SK-N-SH treated with all-trans-retinoic acid at 6 μM for 48 hours (cell line): ENCODE measurements around the gene MKRN2OS.

Source experiments
- ARNTL ChIP-seq: fragments of 450-650 bp; formaldehyde crosslinking; IDR thresholded peaks from 2 replicates; pipeline ENCODE4 v1.5.0; 2020; ENCODE audit warnings: low read depth, mild to moderate bottlenecking, moderate library complexity, borderline replicate concordance
- CSDC2 ChIP-seq: fragments of 250-450 bp; sonication (Bioruptor Pico); IDR thresholded peaks from 2 replicates; pipeline ENCODE4 v1.5.0; 2020; ENCODE audit warnings: mild to moderate bottlenecking, moderate library complexity
- OSR1 ChIP-seq: fragments of 250-450 bp; sonication (Bioruptor Pico); IDR thresholded peaks from 2 replicates; pipeline ENCODE4 v1.8.0; 2022; ENCODE audit warnings: moderate library complexity, mild to moderate bottlenecking, inconsistent platforms
- PPARA ChIP-seq: fragments of 250-450 bp; sonication (Bioruptor Pico); IDR thresholded peaks from 2 replicates; pipeline ENCODE4 v1.5.0; 2020; ENCODE audit warnings: mild to moderate bottlenecking, borderline replicate concordance
- ZC3H10 ChIP-seq: fragments of 250-450 bp; sonication (Bioruptor Pico); IDR thresholded peaks from 2 replicates; pipeline ENCODE4 v1.5.1; 2021; ENCODE audit warnings: mild to moderate bottlenecking, moderate library complexity
- ZFP3 ChIP-seq: fragments of 250-450 bp; sonication (Bioruptor Pico); IDR thresholded peaks from 2 replicates; pipeline ENCODE4 v1.5.0; 2020; ENCODE audit warnings: mild to moderate bottlenecking, moderate library complexity
- TF ChIP-seq, protein P1 (sequence below): fragments of 250-450 bp; sonication (Bioruptor Pico); IDR thresholded peaks from 2 replicates; pipeline ENCODE4 v1.5.1; 2020; ENCODE audit warnings: low read depth, mild to moderate bottlenecking, moderate library complexity
- TF ChIP-seq, protein P2 (sequence below): fragments of 250-450 bp; sonication (Bioruptor Pico); IDR thresholded peaks from 2 replicates; pipeline ENCODE4 v1.5.1; 2021; ENCODE audit warnings: mild to moderate bottlenecking, moderate library complexity

DNA sequence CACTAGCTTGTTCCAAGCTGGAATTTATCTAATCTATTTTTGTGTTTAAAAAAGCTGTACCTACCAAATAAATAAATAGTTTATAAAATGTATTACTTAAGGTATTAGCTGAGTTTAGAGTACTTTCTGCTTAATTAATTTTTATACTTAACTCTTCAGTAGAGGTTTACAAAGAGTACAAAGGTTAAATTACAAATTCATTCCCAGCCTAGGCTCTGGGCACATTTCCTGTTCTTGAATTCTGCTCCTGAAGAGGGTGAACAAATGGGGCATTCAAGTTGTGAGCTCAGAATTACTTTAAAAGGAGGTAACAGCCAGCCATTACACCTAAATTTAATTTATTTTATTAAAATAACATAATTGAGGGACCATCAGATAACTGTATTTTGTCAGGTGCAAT is 38.0 kb upstream of the MKRN2OS start:
- TF ChIP-seq ZC3H10 (CRISPR knock-in tag) (no peak), PPARA (no peak), ZFP3 (no peak), CSDC2 (CRISPR knock-in tag) (no peak), OSR1 (CRISPR knock-in tag) (no peak), ARNTL (CRISPR knock-in tag) (no peak)
- TF ChIP-seq, protein P1, sequence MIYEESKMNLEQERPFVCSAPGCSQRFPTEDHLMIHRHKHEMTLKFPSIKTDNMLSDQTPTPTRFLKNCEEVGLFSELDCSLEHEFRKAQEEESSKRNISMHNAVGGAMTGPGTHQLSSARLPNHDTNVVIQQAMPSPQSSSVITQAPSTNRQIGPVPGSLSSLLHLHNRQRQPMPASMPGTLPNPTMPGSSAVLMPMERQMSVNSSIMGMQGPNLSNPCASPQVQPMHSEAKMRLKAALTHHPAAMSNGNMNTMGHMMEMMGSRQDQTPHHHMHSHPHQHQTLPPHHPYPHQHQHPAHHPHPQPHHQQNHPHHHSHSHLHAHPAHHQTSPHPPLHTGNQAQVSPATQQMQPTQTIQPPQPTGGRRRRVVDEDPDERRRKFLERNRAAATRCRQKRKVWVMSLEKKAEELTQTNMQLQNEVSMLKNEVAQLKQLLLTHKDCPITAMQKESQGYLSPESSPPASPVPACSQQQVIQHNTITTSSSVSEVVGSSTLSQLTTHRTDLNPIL = no peak
- TF ChIP-seq, protein P2, sequence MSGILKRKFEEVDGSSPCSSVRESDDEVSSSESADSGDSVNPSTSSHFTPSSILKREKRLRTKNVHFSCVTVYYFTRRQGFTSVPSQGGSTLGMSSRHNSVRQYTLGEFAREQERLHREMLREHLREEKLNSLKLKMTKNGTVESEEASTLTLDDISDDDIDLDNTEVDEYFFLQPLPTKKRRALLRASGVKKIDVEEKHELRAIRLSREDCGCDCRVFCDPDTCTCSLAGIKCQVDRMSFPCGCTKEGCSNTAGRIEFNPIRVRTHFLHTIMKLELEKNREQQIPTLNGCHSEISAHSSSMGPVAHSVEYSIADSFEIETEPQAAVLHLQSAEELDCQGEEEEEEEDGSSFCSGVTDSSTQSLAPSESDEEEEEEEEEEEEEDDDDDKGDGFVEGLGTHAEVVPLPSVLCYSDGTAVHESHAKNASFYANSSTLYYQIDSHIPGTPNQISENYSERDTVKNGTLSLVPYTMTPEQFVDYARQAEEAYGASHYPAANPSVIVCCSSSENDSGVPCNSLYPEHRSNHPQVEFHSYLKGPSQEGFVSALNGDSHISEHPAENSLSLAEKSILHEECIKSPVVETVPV (CRISPR knock-in tag) = no peak
